SH-SY5Y (cell line): ENCODE results near the gene POC1B.

Experiments
- GATA2 ChIP-seq: IDR thresholded peaks from 2 replicates; pipeline ENCODE4 v1.6.1; 2011; ENCODE audit warnings: mild to moderate bottlenecking, low read depth, low read length
- GATA3 ChIP-seq: IDR thresholded peaks from 2 replicates; pipeline ENCODE4 v1.6.1; 2011; ENCODE audit warnings: low read depth, mild to moderate bottlenecking, low read length, moderate library complexity

DNA sequence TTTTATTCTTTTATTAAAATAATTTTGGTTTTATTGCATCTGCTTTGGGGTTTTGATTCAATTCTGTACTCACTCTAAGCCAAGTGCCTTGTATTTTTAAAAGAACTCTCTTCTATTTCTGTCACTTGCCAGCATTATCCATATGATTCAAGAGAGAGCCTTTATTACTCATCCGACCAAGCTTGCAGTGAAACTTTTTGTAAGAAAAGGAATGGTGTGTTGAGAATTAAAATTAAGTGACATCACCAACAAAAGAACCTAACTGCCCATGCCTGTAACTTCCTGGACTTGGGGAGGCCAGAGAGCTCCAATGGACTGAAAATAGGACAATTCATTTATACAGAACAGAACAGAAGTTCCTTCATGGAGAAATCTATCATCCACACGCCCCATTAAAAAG, 53.3 kb downstream of the POC1B start:
- TF ChIP-seq GATA2: no peak
- TF ChIP-seq GATA3: no peak
